PC-3 (cell line): ENCODE results near the gene MMRN1. TPM values are rescaled to one million over a fixed set of nuclear protein-coding genes. Genes with fewer than 3 reads are reported as not detected.

ENCODE experiments used
- ATAC-seq: fragments of 200-7000 bp; cut with Tn5 transposase; 2 replicates; pipeline ENCODE4 v1.9.1; 2020; ENCODE audit warnings: mild to moderate bottlenecking, moderate library complexity
- BruUV-seq: library from RNA; stranded (reverse); fragments of 400-500 nt; replicated peaks from 2 replicates; lab custom pipeline; 2021; lab: Mats Ljungman, UMichigan
- CTCF ChIA-PET: fragments of 300-600 bp; sonication (Branson Sonifier 250); formaldehyde crosslinking; loops from one replicate; lab custom pipeline; 2022; ENCODE audit warnings: antibody characterized with exemption; lab: Charles Lee
- POLR2A ChIA-PET: fragments of 300-600 bp; sonication (Branson Sonifier 250); formaldehyde crosslinking; loops from one replicate; lab custom pipeline; 2022; ENCODE audit warnings: antibody characterized with exemption; ENCODE audit not compliant: unreplicated experiment; lab: Charles Lee
- DNase-seq: peaks from one replicate; pipeline ENCODE4 v3.0.0-alpha.2; 2015
- H2AFZ ChIP-seq: fragments of 300-600 bp; sonication (generic); 2 replicates; pipeline ENCODE4 v1.6.0; 2016; ENCODE audit warnings: antibody characterized with exemption, low read length
- H3F3A ChIP-seq: fragments of 300-600 bp; sonication (generic); one replicate; pipeline ENCODE4 v1.6.0; 2017; ENCODE audit warnings: antibody characterized with exemption, low read length, control low read depth, mild to moderate bottlenecking; ENCODE audit not compliant: unreplicated experiment
- H3K27ac ChIP-seq: fragments of 300-600 bp; sonication (generic); 2 replicates; pipeline ENCODE4 v1.5.1; 2016; ENCODE audit warnings: mild to moderate bottlenecking, low read length
- H3K27me3 ChIP-seq: fragments of 300-600 bp; sonication (generic); 2 replicates; pipeline ENCODE4 v1.6.1; 2016; ENCODE audit warnings: low read length, mixed read lengths
- H3K36me3 ChIP-seq: fragments of 300-600 bp; sonication (generic); 2 replicates; pipeline ENCODE4 v1.6.1; 2016; ENCODE audit warnings: low read depth, mixed run types, low read length, mixed read lengths
- H3K4me1 ChIP-seq: fragments of 300-600 bp; sonication (generic); 2 replicates; pipeline ENCODE4 v1.5.1; 2016; ENCODE audit warnings: low read length; ENCODE audit not compliant: insufficient read depth
- H3K4me2 ChIP-seq: fragments of 300-600 bp; sonication (generic); 2 replicates; pipeline ENCODE4 v1.6.0; 2016; ENCODE audit warnings: low read length
- H3K4me3 ChIP-seq: fragments of 300-600 bp; sonication (generic); 2 replicates; pipeline ENCODE4 v1.5.1; 2016; ENCODE audit warnings: mild to moderate bottlenecking, low read length, mixed read lengths
- H3K79me2 ChIP-seq: fragments of 300-600 bp; sonication (generic); 2 replicates; pipeline ENCODE4 v1.6.1; 2017; ENCODE audit warnings: low read length, mixed read lengths
- H3K9ac ChIP-seq: fragments of 300-600 bp; sonication (generic); 2 replicates; pipeline ENCODE4 v1.6.0; 2016; ENCODE audit warnings: mild to moderate bottlenecking, low read length
- H3K9me2 ChIP-seq: fragments of 300-600 bp; sonication (generic); replicated peaks from 2 replicates; pipeline ENCODE4 v1.6.1; 2016; ENCODE audit warnings: mixed run types, low read length, mixed read lengths
- H3K9me3 ChIP-seq: fragments of 300-600 bp; sonication (generic); 2 replicates; pipeline ENCODE4 v1.6.1; 2016; ENCODE audit warnings: low read length, mixed read lengths
- H4K20me1 ChIP-seq: fragments of 300-600 bp; sonication (generic); 2 replicates; pipeline ENCODE4 v1.6.1; 2016; ENCODE audit warnings: low read length, mixed read lengths
- CTCF ChIP-seq: fragments of 300-600 bp; sonication (generic); conservative IDR thresholded peaks from 2 replicates; pipeline ENCODE4 v1.5.1; 2017; ENCODE audit warnings: antibody characterized with exemption, low read depth, mild to moderate bottlenecking, low read length
- EZH2 ChIP-seq: fragments of 300-600 bp; sonication (generic); IDR thresholded peaks from one replicate; pipeline ENCODE4 v1.6.1; 2017; ENCODE audit warnings: antibody characterized with exemption, mild to moderate bottlenecking, low read length; ENCODE audit not compliant: unreplicated experiment
- EZH2phosphoT487 ChIP-seq: fragments of 300-600 bp; sonication (generic); IDR thresholded peaks from 2 replicates; pipeline ENCODE4 v1.6.1; 2018; ENCODE audit warnings: mild to moderate bottlenecking, antibody characterized with exemption, low read length, borderline replicate concordance
- intact Hi-C: fragments of 100-400 bp; cut with micrococcal nuclease; formaldehyde crosslinking; loops from 2 replicates; pipeline ENCODE4 v1.9.0; 2023
- total RNA-seq: library from RNA; depleted of rRNA; stranded (reverse); fragments of >200 nt; gene quantifications from 2 replicates; pipeline ENCODE4 v1.2.3, GENCODE V29; 2014

The MMRN1 gene
- total RNA-seq, 1 experiment from 2014 or later, result 0.73 TPM

DNA sequence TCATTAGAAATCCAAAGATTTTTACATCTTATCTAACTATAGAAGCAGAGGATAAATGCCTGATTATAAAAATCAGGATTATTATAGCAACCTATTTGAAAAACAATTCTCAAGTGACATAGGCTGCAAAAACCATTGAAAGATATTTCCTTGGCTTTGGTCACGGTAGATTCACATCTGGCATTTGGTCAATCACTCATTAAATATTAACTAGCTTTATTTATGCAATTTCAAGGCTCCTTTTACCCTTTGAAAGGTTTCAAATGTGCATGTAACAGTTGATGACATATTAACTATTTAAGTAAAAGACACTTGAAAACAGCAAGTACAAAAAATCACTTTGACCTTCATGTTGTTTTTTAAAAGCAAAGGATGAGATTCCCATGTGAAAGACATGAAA lies 98.1 kb downstream of the MMRN1 start:
- no peaks in the 10 kb centered on the region for H3K9me3 ChIP-seq
- ChIA-PET CTCF (no interaction called here), POLR2A (no interaction called here)
- H3F3A ChIP-seq, result no peaks in the 10 kb centered on the region
- no peaks in the 10 kb centered on the region for H3K36me3 ChIP-seq
- no peak for DNase-seq
- no TSS peak for BruUV-seq
- no peak overlapping the region for H3K4me3 ChIP-seq
- no peaks in the 10 kb centered on the region for H4K20me1 ChIP-seq
- H3K9me2 ChIP-seq, result no peaks in the 10 kb centered on the region
- no peak overlapping the region for H3K9ac ChIP-seq
- H3K4me2 ChIP-seq, result no peak overlapping the region
- no peak for TF ChIP-seq CTCF
- TF ChIP-seq EZH2, result no peak
- no peak for TF ChIP-seq EZH2phosphoT487
- no peaks in the 10 kb centered on the region for H3K4me1 ChIP-seq
- no peak for ATAC-seq
- H3K27ac ChIP-seq, result no peak overlapping the region
- H3K27me3 ChIP-seq, result peaks cover 89% of the 10 kb centered on the region
- intact Hi-C loops, result no loop called here
- H3K79me2 ChIP-seq, result no peaks in the 10 kb centered on the region
- H2AFZ ChIP-seq, result no peak overlapping the region

- no peak overlapping the region for H3K4me2 ChIP-seq
- no peaks in the 10 kb centered on the region for H3K36me3 ChIP-seq
- H3K9ac ChIP-seq, result no peak overlapping the region
- no peak overlapping the region for H2AFZ ChIP-seq
- BruUV-seq, result no TSS peak
- no peak for TF ChIP-seq EZH2
- no peak for TF ChIP-seq CTCF
- no peak for TF ChIP-seq EZH2phosphoT487
- H3K79me2 ChIP-seq, result no peaks in the 10 kb centered on the region
- no peaks in the 10 kb centered on the region for H3F3A ChIP-seq
- H3K27me3 ChIP-seq, result peaks cover 90% of the 10 kb centered on the region
- H3K4me1 ChIP-seq, result no peaks in the 10 kb centered on the region
- H3K9me2 ChIP-seq, result no peaks in the 10 kb centered on the region
- H3K27ac ChIP-seq, result no peak overlapping the region
- ATAC-seq, result no peak
- ChIA-PET POLR2A (no interaction called here), CTCF (no interaction called here)
- intact Hi-C loops, result no loop called here
- no peaks in the 10 kb centered on the region for H3K9me3 ChIP-seq
- no peaks in the 10 kb centered on the region for H4K20me1 ChIP-seq
- no peak overlapping the region for H3K4me3 ChIP-seq
- no peak for DNase-seq
Observed at GRCh38 chr4:89994176-89994873, 99.7 kb downstream of the MMRN1 start.

- Histone ChIP-seq H3K9me2 (no peaks in the 10 kb centered on the region), H3K4me3 (no peak overlapping the region), H3K36me3 (no peaks in the 10 kb centered on the region), H3K4me1 (no peaks in the 10 kb centered on the region), H3F3A (no peaks in the 10 kb centered on the region), H3K9ac (no peak overlapping the region), H3K9me3 (no peaks in the 10 kb centered on the region), H2AFZ (no peak overlapping the region), H3K79me2 (no peaks in the 10 kb centered on the region), H3K4me2 (no peak overlapping the region), H4K20me1 (no peaks in the 10 kb centered on the region), H3K27ac (no peak overlapping the region), H3K27me3 (peaks cover 97% of the 10 kb centered on the region)
- intact Hi-C loops, result no loop called here
- ChIA-PET POLR2A (no interaction called here), CTCF (no interaction called here)
- TF ChIP-seq EZH2 (no peak), EZH2phosphoT487 (no peak), CTCF (no peak)
- ATAC-seq (no peak), DNase-seq (no peak)
- no TSS peak for BruUV-seq
Observed at GRCh38 chr4:89995006-89995405, 100.4 kb downstream of the MMRN1 start.
